ENCODE results near the gene ODC1. TPM values are rescaled to one million over a fixed set of nuclear protein-coding genes. Genes with fewer than 3 reads are reported as not detected.

The ODC1 gene
- total RNA-seq, 4 donors from 2014 or later, result 16.5 to 76.6 (median 40.8) TPM

DNA sequence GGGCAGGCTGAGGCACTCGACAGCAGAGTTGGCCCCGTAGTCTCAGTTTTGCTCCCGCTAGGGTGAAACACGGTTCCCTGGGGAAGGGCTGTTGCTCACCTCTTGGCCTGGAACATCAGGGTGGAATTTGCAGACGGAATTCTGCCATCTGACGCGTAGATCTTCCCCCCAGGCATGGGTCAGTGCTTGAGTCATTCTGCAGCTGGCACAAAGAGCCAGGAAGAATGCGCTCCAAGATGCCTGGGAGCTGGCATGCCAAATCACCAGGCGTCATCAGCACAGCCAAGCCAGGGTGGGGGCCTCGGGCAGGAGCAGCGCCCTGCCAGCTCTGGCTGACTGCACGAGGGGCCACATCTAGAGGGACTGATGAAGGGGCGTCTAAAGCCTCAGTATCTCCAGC lies 42.7 kb downstream of the ODC1 start:
- Histone ChIP-seq H3K36me3 (no peaks in the 10 kb centered on the region), H3K4me3 (no peak overlapping the region), H3K27ac (peak overlapping the region; percentile 68), H3K27me3 (no peaks in the 10 kb centered on the region), H3K9me3 (no peaks in the 10 kb centered on the region), H3K4me1 (peaks cover 82% of the 10 kb centered on the region)
- WGBS, result 23% methylated on average over 13 of the region's 13 CpGs
- no peak for DNase-seq (ENCODE audit: low spot score in 2 of 2)
- TF ChIP-seq, protein P1, sequence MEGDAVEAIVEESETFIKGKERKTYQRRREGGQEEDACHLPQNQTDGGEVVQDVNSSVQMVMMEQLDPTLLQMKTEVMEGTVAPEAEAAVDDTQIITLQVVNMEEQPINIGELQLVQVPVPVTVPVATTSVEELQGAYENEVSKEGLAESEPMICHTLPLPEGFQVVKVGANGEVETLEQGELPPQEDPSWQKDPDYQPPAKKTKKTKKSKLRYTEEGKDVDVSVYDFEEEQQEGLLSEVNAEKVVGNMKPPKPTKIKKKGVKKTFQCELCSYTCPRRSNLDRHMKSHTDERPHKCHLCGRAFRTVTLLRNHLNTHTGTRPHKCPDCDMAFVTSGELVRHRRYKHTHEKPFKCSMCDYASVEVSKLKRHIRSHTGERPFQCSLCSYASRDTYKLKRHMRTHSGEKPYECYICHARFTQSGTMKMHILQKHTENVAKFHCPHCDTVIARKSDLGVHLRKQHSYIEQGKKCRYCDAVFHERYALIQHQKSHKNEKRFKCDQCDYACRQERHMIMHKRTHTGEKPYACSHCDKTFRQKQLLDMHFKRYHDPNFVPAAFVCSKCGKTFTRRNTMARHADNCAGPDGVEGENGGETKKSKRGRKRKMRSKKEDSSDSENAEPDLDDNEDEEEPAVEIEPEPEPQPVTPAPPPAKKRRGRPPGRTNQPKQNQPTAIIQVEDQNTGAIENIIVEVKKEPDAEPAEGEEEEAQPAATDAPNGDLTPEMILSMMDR (IDR thresholded peaks at IDR 0.05), result no peak
- no peak for TF ChIP-seq POLR2A (IDR thresholded peaks at IDR 0.05)
- peak; percentile 65 for TF ChIP-seq EP300 (IDR thresholded peaks at IDR 0.05)
- TF ChIP-seq POLR2AphosphoS5 (IDR thresholded peaks at IDR 0.05), result peak in 2 of 3 donors; percentile 45 to 89

DNA sequence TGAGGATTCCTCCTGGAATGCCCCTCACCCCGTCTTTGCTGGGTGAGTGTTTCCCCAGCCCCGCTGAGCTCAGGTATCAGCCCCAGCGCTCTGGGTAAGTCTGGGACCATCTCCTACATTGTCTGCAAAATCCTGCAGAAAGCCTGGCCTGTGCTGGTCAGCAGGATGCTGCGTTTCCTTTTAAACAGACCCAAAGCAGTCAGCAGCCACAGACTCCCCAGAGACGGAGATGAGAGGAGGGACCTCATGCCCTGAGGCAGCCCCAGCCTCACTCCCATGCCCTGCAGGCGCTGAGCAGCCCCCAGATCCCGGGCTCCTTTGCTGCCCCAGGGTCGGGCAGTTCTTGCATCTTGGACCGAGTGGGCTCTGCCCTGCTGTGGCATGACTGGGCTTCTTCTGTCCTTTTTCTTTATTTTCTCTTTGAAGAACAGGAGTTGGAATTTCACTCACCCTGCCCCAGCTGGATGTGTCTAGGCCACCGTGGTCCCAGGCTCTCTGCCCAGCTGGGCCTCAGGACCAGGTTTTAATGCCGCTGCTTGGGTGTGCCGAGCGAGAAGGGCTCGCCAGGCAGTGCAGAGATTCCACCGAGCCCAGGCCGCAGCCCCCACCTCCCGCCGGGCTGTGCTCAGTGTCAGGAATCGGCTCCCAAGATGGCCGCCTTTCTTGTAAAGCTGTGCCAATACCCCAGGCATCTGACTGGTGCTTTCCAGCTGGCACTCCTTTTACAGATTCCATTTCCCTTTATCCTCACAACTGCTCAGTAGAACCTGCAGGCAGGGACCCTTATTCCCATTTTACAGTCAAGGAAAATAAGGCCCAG lies 43.6 kb downstream of the ODC1 start:
- Histone ChIP-seq H3K4me3 (peak overlapping the region; percentile 3), H3K9me3 (no peaks in the 10 kb centered on the region), H3K4me1 (peaks cover 87% of the 10 kb centered on the region), H3K27me3 (no peaks in the 10 kb centered on the region), H3K36me3 (no peaks in the 10 kb centered on the region), H3K27ac (peak overlapping the region; percentile 68)
- 37% methylated on average over 17 of the region's 20 CpGs for WGBS
- no peak for DNase-seq (ENCODE audit: low spot score in 2 of 2)
- TF ChIP-seq POLR2A (IDR thresholded peaks at IDR 0.05) (no peak), EP300 (IDR thresholded peaks at IDR 0.05) (no peak), POLR2AphosphoS5 (IDR thresholded peaks at IDR 0.05) (no peak)
- TF ChIP-seq, protein P1 (IDR thresholded peaks at IDR 0.05), result no peak

DNA sequence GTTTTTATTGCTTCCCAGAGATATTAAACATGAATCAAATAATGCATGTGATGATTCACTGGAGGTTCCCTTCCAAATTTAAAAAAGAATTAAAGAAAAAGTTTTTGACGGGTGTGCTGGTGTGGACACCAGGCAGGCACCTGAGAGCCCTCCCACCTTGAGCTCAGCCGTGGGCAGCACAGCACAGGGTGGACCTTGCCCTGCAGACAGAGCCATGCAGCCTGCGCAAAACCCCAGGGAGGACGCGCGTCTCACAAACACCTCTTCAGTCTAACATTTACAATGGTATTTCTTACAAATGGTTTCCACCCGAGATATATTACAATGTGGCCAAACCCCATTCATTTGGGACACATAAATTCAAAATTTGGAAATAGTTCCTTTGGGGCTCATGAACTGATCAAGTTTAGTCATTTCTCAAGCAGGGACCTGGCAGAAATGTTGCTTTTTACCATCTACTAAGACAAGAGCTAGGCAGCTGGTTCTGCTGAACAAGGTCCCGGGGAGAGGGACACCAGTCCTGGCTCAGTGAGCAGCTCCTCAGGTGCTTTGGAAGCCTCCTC lies 45.4 kb downstream of the ODC1 start:
- no peaks in the 10 kb centered on the region for H3K36me3 ChIP-seq
- H3K4me3 ChIP-seq, result no peak overlapping the region
- TF ChIP-seq EP300 (IDR thresholded peaks at IDR 0.05) (no peak), POLR2AphosphoS5 (IDR thresholded peaks at IDR 0.05) (no peak), POLR2A (IDR thresholded peaks at IDR 0.05) (no peak)
- TF ChIP-seq, protein P1 (IDR thresholded peaks at IDR 0.05), result no peak
- peaks cover 81% of the 10 kb centered on the region for H3K4me1 ChIP-seq
- no peaks in the 10 kb centered on the region for H3K9me3 ChIP-seq
- DNase-seq (ENCODE audit: low spot score in 2 of 2), result no peak
- no peaks in the 10 kb centered on the region for H3K27me3 ChIP-seq
- H3K27ac ChIP-seq, result no peak overlapping the region
- WGBS, result 65% methylated on average over 8 of the region's 8 CpGs

DNA sequence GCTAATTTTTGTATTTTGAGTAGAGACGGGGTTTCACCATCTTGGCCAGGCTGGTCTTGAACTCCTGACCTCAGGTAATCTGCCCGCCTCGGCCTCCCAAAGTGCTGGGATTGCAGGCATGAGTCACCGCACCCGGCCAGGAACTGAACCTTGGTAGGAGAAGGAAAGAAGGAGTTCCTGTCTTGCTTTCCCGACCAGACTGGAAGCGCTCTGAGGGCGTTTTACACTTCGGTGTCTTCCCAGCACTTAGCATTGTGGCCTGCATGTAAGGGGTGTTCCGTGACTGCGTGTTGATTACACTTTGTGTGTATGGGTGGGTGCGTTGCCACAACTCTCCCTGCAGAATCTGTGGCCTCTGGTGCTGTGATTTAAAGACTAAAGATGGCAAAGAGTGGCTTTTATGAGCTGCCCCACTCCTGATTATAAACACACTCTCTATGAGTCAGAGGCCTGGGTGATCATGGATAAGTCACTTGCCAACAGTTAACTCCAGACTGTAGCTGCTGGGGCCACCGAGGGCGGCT lies 46.0 kb downstream of the ODC1 start:
- TF ChIP-seq POLR2AphosphoS5 (IDR thresholded peaks at IDR 0.05), result no peak
- TF ChIP-seq, protein P1 (IDR thresholded peaks at IDR 0.05), result no peak
- TF ChIP-seq EP300 (IDR thresholded peaks at IDR 0.05), result no peak
- TF ChIP-seq POLR2A (IDR thresholded peaks at IDR 0.05), result no peak
- Histone ChIP-seq H3K4me3 (no peak overlapping the region), H3K27ac (peak overlapping the region; percentile 11), H3K27me3 (no peaks in the 10 kb centered on the region), H3K36me3 (no peaks in the 10 kb centered on the region), H3K4me1 (peaks cover 75% of the 10 kb centered on the region), H3K9me3 (no peaks in the 10 kb centered on the region)
- no peak for DNase-seq (ENCODE audit: low spot score in 2 of 2)
- 63% methylated on average over 10 of the region's 14 CpGs for WGBS
